HG03135 (cell line): Measurements from ENCODE around the gene TK2.

Experiments used
- ATAC-seq: cut with Tn5 transposase; IDR thresholded peaks from one replicate; pipeline ENCODE4 v1.9.1; 2021; ENCODE audit warnings: mild to moderate bottlenecking, moderate library complexity; ENCODE audit not compliant: unreplicated experiment

Gene TK2

GRCh38 chr16:66547101-66547989 lies 2.6 kb downstream of the TK2 start:
- no peak for ATAC-seq

- ATAC-seq, result no peak
Measured at GRCh38 chr16:66544016-66544757, 5.7 kb downstream of the TK2 start.

DNA sequence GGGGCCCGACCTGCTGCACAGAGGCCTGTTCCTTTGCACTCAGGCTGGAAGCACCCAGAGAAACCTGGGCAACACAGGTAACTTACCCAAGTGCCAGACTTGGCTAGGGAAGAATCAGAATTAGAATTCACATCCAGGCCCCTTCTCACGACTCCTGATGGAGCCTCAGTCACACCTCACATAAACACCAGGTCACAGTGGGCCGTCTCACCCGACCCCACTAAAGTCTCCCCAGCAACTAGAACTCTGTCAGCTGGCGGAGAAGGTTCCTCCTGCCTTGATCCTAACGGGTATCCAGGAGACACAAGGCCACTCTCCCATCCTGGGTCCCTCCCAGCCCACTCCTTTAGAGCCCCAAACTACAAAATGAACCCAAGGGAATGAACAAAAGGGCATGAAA lies 6.4 kb downstream of the TK2 start:
- no peak for ATAC-seq

- no peak for ATAC-seq
Measured at GRCh38 chr16:66542396-66542795, 7.5 kb downstream of the TK2 start.

DNA sequence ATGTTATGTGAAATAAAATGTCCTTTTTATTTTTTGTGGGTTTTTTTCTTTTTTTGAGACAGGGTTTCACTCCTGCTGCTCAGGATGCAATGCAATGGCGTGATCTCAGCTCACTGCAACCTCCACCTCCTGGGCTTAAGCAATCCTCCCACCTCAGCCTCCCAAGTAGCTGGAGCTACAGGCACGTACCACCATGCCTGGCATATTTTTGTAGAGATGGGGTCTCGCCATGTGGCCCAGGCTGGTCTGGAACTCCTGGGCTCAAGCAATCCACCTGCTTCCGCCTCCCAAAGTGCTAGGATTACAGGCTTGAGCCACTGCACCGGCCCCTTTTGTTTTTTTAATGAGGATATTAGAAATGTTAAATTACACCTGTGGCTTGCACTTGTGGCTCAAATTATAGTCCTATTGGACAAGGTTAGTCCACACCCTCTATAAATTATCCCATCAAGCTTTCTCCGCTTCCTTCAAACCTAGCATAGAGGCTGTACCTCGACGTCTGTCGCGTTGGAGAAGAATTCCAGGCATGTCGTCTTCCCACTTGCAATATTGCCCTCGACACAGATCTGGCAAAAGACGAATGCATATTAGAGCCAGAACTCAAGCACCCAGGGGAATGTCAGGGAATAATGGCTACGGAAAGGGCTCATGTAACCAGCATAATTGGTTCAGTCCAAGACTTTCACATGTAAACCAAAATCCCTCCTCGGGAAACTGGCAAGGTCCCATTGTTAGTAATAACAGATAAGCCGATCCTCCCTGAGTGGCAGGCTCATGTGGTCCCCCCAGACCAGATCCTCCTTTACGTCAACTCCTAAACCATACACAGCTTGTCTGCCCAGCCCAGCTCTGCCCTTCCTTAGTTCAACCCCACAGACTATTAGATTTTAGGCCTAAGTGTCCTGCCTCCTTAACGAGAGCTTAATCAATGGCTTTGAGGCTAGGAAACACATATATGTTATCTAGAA lies 8.2 kb downstream of the TK2 start:
- ATAC-seq, result no peak

DNA sequence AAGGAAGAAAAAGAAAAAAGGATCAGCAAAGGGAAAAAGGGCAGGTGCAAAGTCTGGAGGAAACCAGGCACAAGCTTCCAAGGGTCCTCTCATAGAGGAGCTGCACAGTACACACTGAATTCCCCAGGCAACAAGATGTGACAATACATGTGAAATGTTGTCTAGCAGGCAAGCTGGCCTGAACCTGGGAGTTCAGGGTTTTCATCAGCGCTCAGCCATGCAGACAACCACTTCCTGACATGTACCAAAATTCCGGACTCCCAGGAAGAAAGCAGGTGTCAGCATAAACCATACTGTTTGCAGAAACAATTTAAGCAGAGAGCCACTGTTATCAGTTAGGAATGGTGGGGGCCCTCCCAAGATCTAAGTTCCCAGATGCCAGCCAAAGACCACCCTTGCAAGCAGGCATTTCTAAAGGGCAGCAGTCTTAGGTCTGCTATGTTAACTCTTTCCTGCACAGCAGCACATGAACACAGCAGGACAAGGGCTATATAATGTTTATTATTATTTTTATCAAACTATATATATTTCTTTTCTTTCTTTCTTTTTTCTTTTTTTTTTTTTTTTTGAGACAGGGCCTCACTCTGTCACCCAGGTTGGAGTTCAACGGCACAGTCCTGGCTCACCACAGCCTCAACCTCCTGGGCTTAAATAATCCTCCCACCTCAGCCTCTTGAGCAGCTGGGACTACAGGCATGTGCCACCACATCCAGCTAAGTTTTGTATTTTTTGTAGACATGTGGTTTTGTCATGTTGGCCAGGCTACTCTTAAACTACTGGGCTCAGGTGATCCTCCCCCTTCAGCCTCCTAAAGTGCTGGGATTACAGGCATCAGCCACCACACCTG lies 10.1 kb downstream of the TK2 start:
- peak; percentile 70 for ATAC-seq

DNA sequence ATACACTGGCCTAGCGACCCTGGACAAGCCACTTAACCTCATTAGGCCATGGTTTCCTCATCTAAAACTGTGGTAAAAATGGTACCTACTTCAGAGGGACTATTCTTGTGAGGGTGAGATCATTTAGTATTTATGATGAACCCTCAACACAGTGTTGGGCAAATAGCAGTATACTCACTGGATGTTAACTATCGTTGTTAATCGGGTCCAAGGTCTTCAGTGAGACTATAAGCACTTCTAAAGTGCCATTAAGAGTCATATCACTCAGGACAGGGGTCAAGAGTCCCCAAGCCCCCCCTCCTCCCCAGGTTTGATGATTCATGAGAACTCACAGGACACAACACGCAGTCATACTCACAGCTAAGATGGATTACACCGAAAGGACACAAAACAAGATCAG lies 11.0 kb downstream of the TK2 start:
- ATAC-seq, result no peak

- no peak for ATAC-seq
Measured at GRCh38 chr16:66537236-66537635, 12.7 kb downstream of the TK2 start.

- no peak for ATAC-seq
Measured at GRCh38 chr16:66536525-66536924, 13.4 kb downstream of the TK2 start.

- no peak for ATAC-seq
Measured at GRCh38 chr16:66534376-66534799, 15.5 kb downstream of the TK2 start.

DNA sequence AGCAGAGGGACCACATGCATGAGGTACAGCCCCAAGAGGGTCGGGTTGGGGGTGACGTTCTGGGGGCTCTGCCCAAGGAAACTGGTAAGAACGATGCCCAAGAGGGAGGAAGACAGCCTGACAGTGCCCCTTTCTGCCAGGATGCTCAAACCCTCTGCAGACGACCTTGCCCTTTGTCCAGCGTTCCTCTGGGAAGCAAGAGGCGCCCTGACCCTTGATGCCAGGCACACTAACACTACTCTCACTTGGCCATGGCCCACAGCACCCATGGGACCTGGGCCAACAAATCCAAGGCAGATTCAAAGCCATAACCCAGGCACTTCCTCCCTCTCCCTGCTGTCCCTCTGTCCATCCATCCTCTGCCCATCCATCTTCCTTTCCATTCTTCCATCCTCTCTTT lies 20.4 kb downstream of the TK2 start:
- ATAC-seq, result no peak

DNA sequence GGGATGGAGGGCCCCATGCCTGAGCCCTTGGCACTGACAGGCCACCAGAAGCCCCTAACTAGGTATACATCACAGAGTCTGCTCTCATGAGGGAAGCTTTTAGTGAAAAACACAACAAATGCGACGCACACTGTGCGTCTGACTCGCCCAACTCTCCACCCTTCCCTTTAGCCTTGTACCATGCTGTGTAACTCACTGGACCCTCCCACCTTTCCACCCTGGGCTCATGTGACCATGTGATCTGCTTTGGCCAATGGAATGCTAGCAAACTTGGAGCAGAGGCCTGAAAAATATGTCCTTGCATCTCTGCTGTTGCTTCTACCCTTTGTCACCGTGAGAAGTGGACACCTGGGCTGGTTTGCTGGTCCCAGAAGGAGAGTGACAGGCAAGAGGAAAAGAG lies 21.6 kb downstream of the TK2 start:
- no peak for ATAC-seq

DNA sequence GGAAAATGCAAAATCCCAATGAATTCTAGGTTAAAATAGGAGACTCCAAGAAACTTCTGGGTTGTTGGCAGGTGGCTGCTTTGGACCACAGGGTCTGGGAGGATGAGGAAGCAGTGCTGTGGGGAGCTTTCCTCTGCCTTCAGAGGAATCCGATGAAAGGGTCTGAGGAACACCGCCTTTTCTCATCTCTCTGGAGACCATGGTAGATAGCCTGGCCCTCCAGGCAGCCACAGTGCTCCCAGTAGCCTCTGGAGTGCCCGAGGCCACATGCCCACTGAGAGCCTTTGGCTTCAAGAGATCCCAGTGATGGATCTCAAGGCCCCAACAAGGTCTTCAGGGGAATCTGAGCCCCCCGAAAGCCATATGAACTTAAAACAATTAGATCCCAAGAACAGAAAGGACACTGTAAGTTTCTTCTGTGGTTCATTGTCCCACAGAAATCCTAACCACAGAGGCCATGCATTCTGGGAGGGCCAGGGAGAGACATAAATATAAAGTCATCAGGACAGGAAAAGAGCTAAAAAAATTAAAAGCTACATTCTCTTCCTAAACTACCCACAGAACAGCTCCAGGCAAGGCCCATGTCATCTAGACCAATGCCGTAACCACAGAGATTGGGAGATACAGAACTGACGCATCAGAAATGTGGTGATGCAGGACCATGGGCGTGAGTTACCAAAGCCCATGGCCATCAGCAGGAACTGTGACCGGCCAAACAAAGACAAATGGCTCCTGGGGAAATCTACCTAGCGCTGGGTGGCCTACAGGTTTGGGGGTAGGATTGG lies 24.3 kb downstream of the TK2 start:
- ATAC-seq, result no peak

DNA sequence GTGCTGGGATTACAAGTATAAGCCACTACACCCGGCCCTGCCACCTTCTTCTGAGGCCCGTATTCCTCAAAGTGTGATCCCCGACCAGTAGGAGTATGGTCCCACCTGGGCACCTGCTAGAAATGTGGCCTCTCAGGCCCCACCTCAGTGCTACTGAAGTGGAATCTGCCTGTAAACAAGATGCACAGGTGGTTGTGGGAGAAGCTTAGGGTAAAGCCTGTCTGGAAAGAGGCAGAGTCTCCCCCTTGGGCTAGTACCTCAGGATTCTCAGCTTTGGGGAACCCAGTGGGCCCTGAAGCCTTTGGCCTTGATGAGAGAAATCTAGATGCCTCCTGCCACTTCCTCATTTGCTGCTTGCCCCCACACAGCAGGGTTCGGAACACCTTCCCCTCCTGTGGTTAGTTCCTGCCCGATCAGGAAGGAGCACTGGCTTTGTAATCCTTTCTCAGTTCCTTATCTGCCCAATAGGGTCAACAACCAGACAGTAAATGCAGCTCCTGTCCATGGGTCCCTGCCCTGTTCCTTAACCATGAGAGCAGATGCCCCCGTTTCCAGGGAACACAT lies 25.2 kb downstream of the TK2 start:
- ATAC-seq, result peak; percentile 58

DNA sequence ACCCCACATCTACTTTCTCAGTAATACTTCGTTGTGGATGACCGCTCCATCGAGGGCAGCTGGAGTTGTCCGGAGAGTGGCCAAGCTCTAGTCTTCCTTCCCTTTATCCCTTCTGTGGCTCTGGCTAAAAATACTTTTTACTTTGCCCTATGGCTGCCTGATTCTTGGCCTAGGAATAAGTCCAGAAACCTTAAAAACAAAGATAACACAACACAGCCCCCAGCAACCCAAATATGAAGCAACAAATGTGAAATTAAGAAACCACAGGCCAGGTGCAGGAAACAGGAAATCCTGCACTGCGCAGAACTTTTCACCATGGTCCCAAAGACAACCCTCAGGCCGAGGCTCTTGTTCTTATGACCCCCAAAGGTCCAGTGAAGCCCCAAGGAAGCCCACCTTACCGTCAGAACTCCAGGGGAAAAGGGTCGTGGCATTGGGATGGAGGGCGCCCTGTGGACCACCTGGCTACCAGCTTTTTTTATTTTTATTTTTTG lies 26.0 kb downstream of the TK2 start:
- peak; percentile 49 for ATAC-seq

DNA sequence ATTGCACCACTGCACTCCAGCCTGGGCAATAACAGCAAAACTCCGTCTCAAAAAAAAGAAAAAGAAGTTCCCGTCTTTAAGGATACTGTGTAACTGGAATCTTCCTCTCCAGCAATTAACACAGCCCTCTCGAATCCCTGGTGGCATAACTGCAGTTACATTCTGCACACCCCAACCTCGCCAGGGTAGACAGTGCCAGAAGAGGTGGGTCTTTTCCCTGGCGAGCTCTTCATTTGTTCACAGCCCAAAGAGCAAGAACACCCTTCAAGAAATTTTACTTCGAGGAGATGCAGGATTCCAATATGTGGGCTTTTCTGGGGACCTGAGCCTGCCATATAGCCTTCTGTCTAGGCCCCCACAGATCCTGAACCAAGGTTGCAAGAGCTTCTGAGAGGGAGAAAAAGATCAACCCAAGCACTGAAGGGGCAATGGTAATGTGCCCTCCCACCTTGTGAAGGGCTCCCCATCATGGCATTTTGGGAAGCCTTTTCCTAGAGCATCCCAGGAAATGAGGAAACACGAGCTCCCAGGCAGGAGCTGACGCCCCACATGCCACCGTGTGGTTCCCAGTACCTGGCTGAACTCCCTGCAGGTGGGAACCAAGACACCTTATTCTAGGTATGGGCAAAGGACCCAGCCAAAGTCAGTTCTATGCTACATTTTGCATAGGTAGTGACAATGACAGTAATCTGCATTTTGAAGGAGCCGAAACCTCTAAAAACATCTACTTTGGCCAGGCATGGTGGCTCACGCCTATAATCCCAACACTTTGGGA lies 26.9 kb downstream of the TK2 start:
- no peak for ATAC-seq

GRCh38 chr16:66521951-66522771 lies 27.8 kb downstream of the TK2 start:
- ATAC-seq, result peak; percentile 38
